Trophoblast cell (in vitro differentiated cells and primary cell): ENCODE measurements around the gene OPTC.
A peak's percentile ranks its signal among the peaks of the same experiment; 100 is the strongest.
"Not testable (repeated sequence)": the region's sequence is repeated elsewhere in the genome, so short reads cannot be mapped to it uniquely, and the experiment has no call there.

Source experiments
- DNase-seq, 2 donors: peaks; one replicate each; pipeline ENCODE4 v3.0.0-alpha.2; 2016
- H2AFZ ChIP-seq: 2 replicates; pipeline ENCODE4 v1.6.1; 2013; ENCODE audit warnings: low read length, moderate library complexity, mild to moderate bottlenecking; ENCODE audit not compliant: insufficient read depth, poor library complexity
- H2AK5ac ChIP-seq: 2 replicates; pipeline ENCODE4 v1.6.1; 2013; ENCODE audit warnings: mild to moderate bottlenecking, low read length
- H2BK120ac ChIP-seq: 2 replicates; pipeline ENCODE4 v1.6.1; 2013; ENCODE audit warnings: low read length, mild to moderate bottlenecking, moderate library complexity; ENCODE audit not compliant: insufficient read depth, poor library complexity
- H2BK12ac ChIP-seq: 2 replicates; pipeline ENCODE4 v1.6.1; 2013; ENCODE audit warnings: mild to moderate bottlenecking, low read length, moderate library complexity
- H2BK5ac ChIP-seq: 2 replicates; pipeline ENCODE4 v1.6.1; 2013; ENCODE audit warnings: low read length, low read depth, moderate library complexity, mild to moderate bottlenecking; ENCODE audit not compliant: poor library complexity
- H3K14ac ChIP-seq: 2 replicates; pipeline ENCODE4 v1.6.1; 2013; ENCODE audit warnings: mild to moderate bottlenecking, low read length
- H3K18ac ChIP-seq: 2 replicates; pipeline ENCODE4 v1.6.1; 2013; ENCODE audit warnings: mild to moderate bottlenecking, low read length
- H3K23ac ChIP-seq: 2 replicates; pipeline ENCODE4 v1.6.1; 2013; ENCODE audit warnings: low read length
- H3K27ac ChIP-seq: 2 replicates; pipeline ENCODE4 v1.5.1; 2013; ENCODE audit warnings: low read depth, mild to moderate bottlenecking, inconsistent platforms, low read length, moderate library complexity
- H3K27me3 ChIP-seq: 2 replicates; pipeline ENCODE4 v1.6.1; 2013; ENCODE audit warnings: inconsistent platforms, mild to moderate bottlenecking, low read length, moderate library complexity; ENCODE audit not compliant: insufficient read depth
- H3K36me3 ChIP-seq, 2 experiments: 1 replicate in 1 of 2; 2 replicates in 1 of 2; pipeline ENCODE4 v1.6.1; 2013; ENCODE audit warnings: low read length in 2 of 2, mild to moderate bottlenecking in 2 of 2, moderate library complexity in 1 of 2; ENCODE audit not compliant: insufficient read depth in 2 of 2, control insufficient read depth in 1 of 2
- H3K4ac ChIP-seq: 2 replicates; pipeline ENCODE4 v1.6.1; 2013; ENCODE audit warnings: low read depth, mild to moderate bottlenecking, low read length, moderate library complexity
- H3K4me1 ChIP-seq, 2 experiments: 1 replicate in 1 of 2; 2 replicates in 1 of 2; pipeline ENCODE4 v1.6.1; 2013; ENCODE audit warnings: low read length in 2 of 2, mild to moderate bottlenecking in 2 of 2, moderate library complexity in 1 of 2; ENCODE audit not compliant: insufficient read depth in 2 of 2, control insufficient read depth in 1 of 2
- H3K4me2 ChIP-seq: 2 replicates; pipeline ENCODE4 v1.6.1; 2013; ENCODE audit warnings: inconsistent platforms, mild to moderate bottlenecking, low read length, moderate library complexity
- H3K4me3 ChIP-seq: 2 replicates; pipeline ENCODE4 v1.5.1; 2013; ENCODE audit warnings: mild to moderate bottlenecking, low read depth, low read length, inconsistent platforms
- H3K79me1 ChIP-seq: one replicate; pipeline ENCODE4 v1.6.1; 2013; ENCODE audit warnings: low read length
- H3K79me2 ChIP-seq: 2 replicates; pipeline ENCODE4 v1.6.1; 2013; ENCODE audit warnings: low read length, mild to moderate bottlenecking; ENCODE audit not compliant: control insufficient read depth, insufficient read depth, poor library complexity
- H3K9ac ChIP-seq: 2 replicates; pipeline ENCODE4 v1.6.1; 2013; ENCODE audit warnings: mild to moderate bottlenecking, low read length
- H3K9me3 ChIP-seq: 2 replicates; pipeline ENCODE4 v1.6.1; 2013; ENCODE audit warnings: low read depth, mild to moderate bottlenecking, control low read depth, inconsistent platforms, low read length; ENCODE audit not compliant: insufficient read depth
- H4K12ac ChIP-seq: 2 replicates; pipeline ENCODE4 v1.6.1; 2013; ENCODE audit warnings: low read depth, mild to moderate bottlenecking, low read length, moderate library complexity
- H4K8ac ChIP-seq: 2 replicates; pipeline ENCODE4 v1.6.1; 2013; ENCODE audit warnings: low read depth, mild to moderate bottlenecking, low read length, moderate library complexity
- H4K91ac ChIP-seq: one replicate; pipeline ENCODE4 v1.6.1; 2013; ENCODE audit warnings: low read depth, mild to moderate bottlenecking, low read length, moderate library complexity
- WGBS: extraction: QIAGEN DNeasy Blood & Tissue Kit; methylation state at CpG from one replicate; pipeline ENCODE4 v1.1.7; 2013; ENCODE audit warnings: missing lambda C conversion rate; ENCODE audit not compliant: insufficient read length, insufficient coverage; ENCODE audit errors: extremely low coverage; 5-methylcytosine and 5-hydroxymethylcytosine counted together

OPTC gene

DNA sequence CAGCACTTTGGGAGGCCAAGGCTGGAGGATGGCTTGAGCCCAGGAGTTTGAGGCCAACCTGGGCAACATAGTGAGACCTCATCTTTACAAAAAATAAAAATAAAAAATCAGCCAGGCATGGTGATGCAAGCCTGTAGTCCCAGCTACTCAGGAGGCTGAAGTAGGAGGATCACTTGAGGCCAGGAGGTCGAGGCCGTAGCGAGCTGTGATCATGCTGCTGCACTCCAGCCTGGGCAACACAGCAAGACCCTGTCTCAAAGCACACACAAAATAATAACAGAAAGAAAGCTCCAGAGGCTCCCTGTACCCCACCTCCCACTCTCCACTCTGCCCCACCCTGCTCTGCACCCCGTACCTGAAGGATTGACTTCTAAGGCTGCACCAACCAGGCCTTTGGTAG lies 24.2 kb downstream of the OPTC start:
- not testable (repeated sequence) for H3K9ac ChIP-seq, H3K79me2 ChIP-seq, H3K27me3 ChIP-seq, H3K27ac ChIP-seq, H4K8ac ChIP-seq, H3K4me3 ChIP-seq, H3K9me3 ChIP-seq, H3K23ac ChIP-seq, H4K12ac ChIP-seq, H3K4me2 ChIP-seq, DNase-seq, H2AFZ ChIP-seq, H3K36me3 ChIP-seq, H3K4ac ChIP-seq
- Histone ChIP-seq H2AK5ac (peak overlapping the region; percentile 75), H3K4me1 (peaks cover 65 to 66% of the 10 kb centered on the region in 2 experiments), H2BK12ac (peak overlapping the region; percentile 88), H4K91ac (peak overlapping the region; percentile 78), H2BK5ac (peak overlapping the region; percentile 17), H3K79me1 (peaks cover 64% of the 10 kb centered on the region), H2BK120ac (peak overlapping the region; percentile 50), H3K18ac (peak overlapping the region; percentile 77), H3K14ac (peak overlapping the region; percentile 51)
- no CpG with 5 or more reads among the region's 4 CpGs for WGBS

DNA sequence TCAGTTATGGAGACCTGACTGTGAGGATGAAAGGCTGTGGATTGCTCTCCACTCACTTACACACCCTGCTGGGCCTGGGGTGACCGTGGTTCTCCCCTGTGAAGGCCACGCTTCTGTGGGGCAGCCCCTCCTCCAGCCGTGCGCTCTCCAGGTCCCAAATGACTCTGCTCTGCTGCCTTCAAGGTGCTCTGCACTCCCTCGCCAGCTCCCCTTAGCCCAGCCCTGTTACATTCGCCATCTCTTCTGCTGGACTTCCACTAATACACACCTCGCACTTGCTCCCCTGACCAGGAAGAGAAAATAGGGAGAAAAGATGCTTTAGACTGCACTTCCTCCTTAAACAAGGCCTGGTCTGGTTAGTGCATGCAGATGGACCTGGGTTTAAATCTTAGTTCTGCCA lies 24.6 kb downstream of the OPTC start:
- H3K14ac ChIP-seq: peak overlapping the region; percentile 51
- peak overlapping the region; percentile 88 for H2BK12ac ChIP-seq
- peak overlapping the region; percentile 77 for H3K18ac ChIP-seq
- no CpG with 5 or more reads among the region's 7 CpGs for WGBS
- no peaks in the 10 kb centered on the region for H3K9me3 ChIP-seq
- peak overlapping the region; percentile 50 for H4K8ac ChIP-seq
- H3K79me2 ChIP-seq: peaks cover 8% of the 10 kb centered on the region
- no peak for DNase-seq
- peak overlapping the region; percentile 78 for H4K91ac ChIP-seq
- peak overlapping the region; percentile 17 for H2BK5ac ChIP-seq
- H3K4ac ChIP-seq: no peak overlapping the region
- no peak overlapping the region for H3K4me2 ChIP-seq
- peaks cover 60% of the 10 kb centered on the region for H3K79me1 ChIP-seq
- no peak overlapping the region for H4K12ac ChIP-seq
- peaks cover 61 to 62% of the 10 kb centered on the region in 2 experiments for H3K4me1 ChIP-seq
- H3K23ac ChIP-seq: no peak overlapping the region
- H2BK120ac ChIP-seq: peak overlapping the region; percentile 50
- H3K36me3 ChIP-seq: no peaks in the 10 kb centered on the region
- H3K9ac ChIP-seq: no peak overlapping the region
- no peak overlapping the region for H3K27ac ChIP-seq
- peak overlapping the region; percentile 75 for H2AK5ac ChIP-seq
- H2AFZ ChIP-seq: no peak overlapping the region
- H3K27me3 ChIP-seq: no peaks in the 10 kb centered on the region
- no peak overlapping the region for H3K4me3 ChIP-seq

DNA sequence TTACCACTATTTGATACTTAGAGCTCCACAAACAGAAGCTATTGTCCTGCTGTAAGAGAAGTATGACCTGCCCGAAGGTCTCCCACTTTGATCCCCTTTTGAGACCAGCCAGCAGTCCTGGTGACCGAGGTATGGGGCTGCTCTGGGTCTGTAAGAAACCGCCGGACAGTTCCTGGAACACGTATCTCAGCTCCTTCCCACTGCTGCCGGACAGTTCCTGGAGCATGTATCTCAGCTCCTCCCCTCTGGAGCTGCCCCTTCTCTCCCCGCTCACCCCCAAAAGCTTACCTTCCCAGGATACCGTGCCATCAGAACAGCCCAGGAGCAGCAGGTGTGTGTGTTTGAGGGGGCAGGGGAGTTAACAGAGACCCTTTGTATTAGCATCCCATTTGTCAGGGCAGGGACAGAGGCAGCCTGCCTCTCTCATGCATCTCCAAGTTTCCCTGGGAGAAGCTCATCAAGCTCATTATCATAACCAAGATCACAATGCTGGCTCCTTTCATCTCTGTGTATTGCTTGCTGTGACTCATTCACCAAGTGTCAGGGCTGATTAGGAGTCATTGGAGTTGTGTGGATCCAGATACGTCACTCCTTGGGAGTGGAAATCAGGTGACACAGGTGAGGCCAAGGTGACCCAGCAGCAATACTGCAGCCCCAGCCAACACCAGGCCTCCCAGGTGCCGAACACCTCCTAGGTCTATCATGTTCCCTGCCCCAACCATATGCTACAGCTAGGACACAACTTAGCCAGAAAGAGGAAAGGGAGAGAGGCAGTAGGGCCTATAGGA lies 25.3 kb downstream of the OPTC start:
- H3K23ac ChIP-seq: no peak overlapping the region
- no peak overlapping the region for H4K12ac ChIP-seq
- no peak overlapping the region for H3K27ac ChIP-seq
- H3K9me3 ChIP-seq: no peaks in the 10 kb centered on the region
- peak overlapping the region; percentile 58 for H2BK12ac ChIP-seq
- H2AFZ ChIP-seq: no peak overlapping the region
- DNase-seq: peak; percentile 74 to 85
- H3K14ac ChIP-seq: peak overlapping the region; percentile 34
- H2BK5ac ChIP-seq: no peak overlapping the region
- H3K27me3 ChIP-seq: no peaks in the 10 kb centered on the region
- no peak overlapping the region for H3K4me3 ChIP-seq
- peak overlapping the region; percentile 39 for H2BK120ac ChIP-seq
- H3K4ac ChIP-seq: peak overlapping the region; percentile 10
- peak overlapping the region; percentile 74 for H4K91ac ChIP-seq
- peak overlapping the region; percentile 44 for H4K8ac ChIP-seq
- H3K79me1 ChIP-seq: peaks cover 53% of the 10 kb centered on the region
- H3K4me1 ChIP-seq: peaks cover 56 to 57% of the 10 kb centered on the region in 2 experiments
- no peak overlapping the region for H2AK5ac ChIP-seq
- peak overlapping the region; percentile 35 for H3K18ac ChIP-seq
- no peak overlapping the region for H3K4me2 ChIP-seq
- H3K9ac ChIP-seq: no peak overlapping the region
- no CpG with 5 or more reads among the region's 10 CpGs for WGBS
- peaks cover 4% of the 10 kb centered on the region for H3K79me2 ChIP-seq
- no peaks in the 10 kb centered on the region for H3K36me3 ChIP-seq

DNA sequence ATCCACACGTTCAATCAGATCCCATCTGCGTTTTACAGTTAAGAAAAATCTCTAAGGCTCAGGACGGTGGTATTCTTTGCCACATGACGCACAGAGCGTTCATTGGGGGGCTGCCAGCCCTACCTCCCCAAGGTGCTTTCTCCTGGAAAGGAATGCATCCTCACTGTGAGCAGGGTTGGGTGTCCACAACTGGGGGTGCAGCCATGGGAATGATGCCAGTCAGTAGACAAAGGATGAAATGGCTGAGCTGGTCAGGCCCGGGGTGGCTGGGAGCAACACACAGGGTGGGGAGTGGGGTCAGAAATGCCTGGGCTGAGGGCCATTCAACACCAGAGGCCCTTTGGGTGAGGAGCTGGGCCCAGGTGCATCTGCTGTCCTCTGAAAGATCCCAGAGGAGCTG lies 25.9 kb downstream of the OPTC start:
- Histone ChIP-seq H3K4me1 (peaks cover 53 to 54% of the 10 kb centered on the region in 2 experiments), H3K9me3 (no peaks in the 10 kb centered on the region), H3K27ac (no peak overlapping the region), H2BK5ac (peak overlapping the region; percentile 18), H3K4ac (no peak overlapping the region), H3K9ac (no peak overlapping the region), H2AK5ac (peak overlapping the region; percentile 17), H3K14ac (peak overlapping the region; percentile 40), H3K4me2 (no peak overlapping the region), H2AFZ (no peak overlapping the region), H3K36me3 (no peaks in the 10 kb centered on the region), H2BK120ac (peak overlapping the region; percentile 54), H4K12ac (no peak overlapping the region), H4K8ac (peak overlapping the region; percentile 32), H3K79me1 (peaks cover 49% of the 10 kb centered on the region), H3K4me3 (no peak overlapping the region), H3K27me3 (no peaks in the 10 kb centered on the region), H3K18ac (peak overlapping the region; percentile 67), H2BK12ac (peak overlapping the region; percentile 44), H3K23ac (no peak overlapping the region), H3K79me2 (peaks cover 4% of the 10 kb centered on the region), H4K91ac (peak overlapping the region; percentile 85)
- WGBS: no CpG with 5 or more reads among the region's 6 CpGs
- DNase-seq: no peak
